ENCODE data around the gene GDPD3.

DNA sequence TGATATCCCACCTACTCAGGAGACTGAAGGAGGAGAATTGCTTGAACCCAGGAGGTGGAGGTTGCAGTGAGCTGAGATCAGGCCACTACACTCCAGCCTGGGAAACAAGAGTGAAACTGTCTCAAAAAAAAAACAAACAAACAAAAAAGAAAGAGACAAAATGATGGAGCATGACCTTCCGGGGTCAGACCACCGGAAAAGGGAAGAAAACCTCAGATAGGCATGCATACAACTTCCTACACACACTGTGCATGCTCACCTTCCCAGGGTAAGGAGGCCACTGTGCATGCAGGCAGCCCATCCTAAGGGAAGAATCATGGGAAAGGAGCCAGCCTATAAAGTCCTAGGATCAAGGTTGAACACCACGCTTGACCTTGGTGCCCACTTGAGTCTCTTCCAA is 19.3 kb upstream of the GDPD3 start:
- TF ChIP-seq, protein P1, sequence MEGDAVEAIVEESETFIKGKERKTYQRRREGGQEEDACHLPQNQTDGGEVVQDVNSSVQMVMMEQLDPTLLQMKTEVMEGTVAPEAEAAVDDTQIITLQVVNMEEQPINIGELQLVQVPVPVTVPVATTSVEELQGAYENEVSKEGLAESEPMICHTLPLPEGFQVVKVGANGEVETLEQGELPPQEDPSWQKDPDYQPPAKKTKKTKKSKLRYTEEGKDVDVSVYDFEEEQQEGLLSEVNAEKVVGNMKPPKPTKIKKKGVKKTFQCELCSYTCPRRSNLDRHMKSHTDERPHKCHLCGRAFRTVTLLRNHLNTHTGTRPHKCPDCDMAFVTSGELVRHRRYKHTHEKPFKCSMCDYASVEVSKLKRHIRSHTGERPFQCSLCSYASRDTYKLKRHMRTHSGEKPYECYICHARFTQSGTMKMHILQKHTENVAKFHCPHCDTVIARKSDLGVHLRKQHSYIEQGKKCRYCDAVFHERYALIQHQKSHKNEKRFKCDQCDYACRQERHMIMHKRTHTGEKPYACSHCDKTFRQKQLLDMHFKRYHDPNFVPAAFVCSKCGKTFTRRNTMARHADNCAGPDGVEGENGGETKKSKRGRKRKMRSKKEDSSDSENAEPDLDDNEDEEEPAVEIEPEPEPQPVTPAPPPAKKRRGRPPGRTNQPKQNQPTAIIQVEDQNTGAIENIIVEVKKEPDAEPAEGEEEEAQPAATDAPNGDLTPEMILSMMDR (IDR thresholded peaks at IDR 0.05) = no peak
- TF ChIP-seq POLR2AphosphoS5 (IDR thresholded peaks at IDR 0.05) (no peak), POLR2A (IDR thresholded peaks at IDR 0.05) (no peak)
